ENCODE data around the gene GPR89B. TPM values are rescaled to one million over a fixed set of nuclear protein-coding genes. Genes with fewer than 3 reads are reported as not detected.
A peak's percentile ranks its signal among the peaks of the same experiment; 100 is the strongest.
"Not testable (repeated sequence)": the region's sequence is repeated elsewhere in the genome, so short reads cannot be mapped to it uniquely, and the experiment has no call there.

Gene GPR89B
- total RNA-seq, 1 donor from 2014 or later: 20.6 TPM

GRCh38 chr1:148014289-148015200, 86.3 kb downstream of the GPR89B start:
- H3K27ac ChIP-seq; intact Hi-C loops (cut with DNase I); H3K4me1 ChIP-seq; H3K9me3 ChIP-seq; H3K36me3 ChIP-seq; H3K27me3 ChIP-seq; DNase-seq (ENCODE audit: extremely low spot score in 2 of 2): not testable (repeated sequence)
- H3K4me3 ChIP-seq: peak overlapping the region; percentile 37 to 42

GRCh38 chr1:148024918-148025317, 96.7 kb downstream of the GPR89B start:
- H3K4me3 ChIP-seq; DNase-seq (ENCODE audit: extremely low spot score in 2 of 2); H3K27me3 ChIP-seq; H3K36me3 ChIP-seq; H3K9me3 ChIP-seq; H3K27ac ChIP-seq; intact Hi-C loops (cut with DNase I); H3K4me1 ChIP-seq: not testable (repeated sequence)

GRCh38 chr1:148027004-148027403, 98.8 kb downstream of the GPR89B start:
- H3K4me1 ChIP-seq; H3K27ac ChIP-seq; DNase-seq (ENCODE audit: extremely low spot score in 2 of 2); H3K27me3 ChIP-seq; intact Hi-C loops (cut with DNase I); H3K36me3 ChIP-seq; H3K9me3 ChIP-seq; H3K4me3 ChIP-seq: not testable (repeated sequence)

GRCh38 chr1:148032247-148032646, 104.0 kb downstream of the GPR89B start:
- intact Hi-C loops (cut with DNase I): not testable (repeated sequence)

GRCh38 chr1:148032690-148033089, 104.5 kb downstream of the GPR89B start:
- H3K27ac ChIP-seq; H3K36me3 ChIP-seq; H3K4me1 ChIP-seq; intact Hi-C loops (cut with DNase I); H3K27me3 ChIP-seq; DNase-seq (ENCODE audit: extremely low spot score in 2 of 2); H3K9me3 ChIP-seq: not testable (repeated sequence)
- H3K4me3 ChIP-seq: peak overlapping the region in 1 of 2 donors; percentile 10

More at GRCh38 chr1:148032247-148032646, 104.0 kb downstream of the GPR89B start:
- H3K4me1 ChIP-seq; H3K9me3 ChIP-seq; H3K36me3 ChIP-seq; H3K27me3 ChIP-seq; DNase-seq (ENCODE audit: extremely low spot score in 2 of 2); H3K4me3 ChIP-seq; H3K27ac ChIP-seq: not testable (repeated sequence)

GRCh38 chr1:148033147-148033546, 104.9 kb downstream of the GPR89B start:
- H3K9me3 ChIP-seq; H3K36me3 ChIP-seq; DNase-seq (ENCODE audit: extremely low spot score in 2 of 2); H3K4me1 ChIP-seq; H3K27ac ChIP-seq; intact Hi-C loops (cut with DNase I); H3K27me3 ChIP-seq: not testable (repeated sequence)
- peak overlapping the region in 1 of 2 donors; percentile 10 for H3K4me3 ChIP-seq

GRCh38 chr1:148037850-148038461, 109.7 kb downstream of the GPR89B start:
- H3K4me1 ChIP-seq; H3K36me3 ChIP-seq; H3K27me3 ChIP-seq; DNase-seq (ENCODE audit: extremely low spot score in 2 of 2); H3K9me3 ChIP-seq; intact Hi-C loops (cut with DNase I): not testable (repeated sequence)
- peak overlapping the region; percentile 62 for H3K27ac ChIP-seq
- H3K4me3 ChIP-seq: peak overlapping the region in 1 of 2 donors; percentile 48

- H3K36me3 ChIP-seq; DNase-seq (ENCODE audit: extremely low spot score in 2 of 2); H3K27me3 ChIP-seq; intact Hi-C loops (cut with DNase I); H3K4me1 ChIP-seq; H3K9me3 ChIP-seq: not testable (repeated sequence)
- TF ChIP-seq POLR2A (IDR thresholded peaks at IDR 0.05) (peak in 1 of 2 donors; percentile 87), POLR2AphosphoS5 (IDR thresholded peaks at IDR 0.05; ENCODE audit: insufficient read depth in 1 of 2, low read depth in 1 of 2) (peak in 1 of 2 donors; percentile 40)
- Histone ChIP-seq H3K4me3 (peak overlapping the region; percentile 36 to 48), H3K27ac (peak overlapping the region; percentile 81)
These were observed 110.5 kb downstream of the GPR89B start for GRCh38 chr1:148038462-148039333.

Small RNA genes within 50 kb of the gene (small RNA-seq; reads per million reads assigned to genes)
- gene RNU1-129P: not detected
- gene RNVU1-7: 3.8 reads per million, percentile 81 among the genes with 10 or more reads in this experiment

Other genes starting within 250 kb of the GPR89B start
- 11.5 TPM for gene GJA5, start 167.8 kb upstream of the GPR89B start, total RNA-seq
- not detected for gene GJA8, start 25.6 kb upstream of the GPR89B start, total RNA-seq
- 9.1 TPM for gene NBPF11, start 223.9 kb downstream of the GPR89B start, total RNA-seq